HG03103 (cell line): ENCODE results near the gene NF1.
"Not testable (repeated sequence)": the region's sequence is repeated elsewhere in the genome, so short reads cannot be mapped to it uniquely, and the experiment has no call there.

Experiments used
- ATAC-seq: cut with Tn5 transposase; IDR thresholded peaks from one replicate; pipeline ENCODE4 v1.9.1; 2021; ENCODE audit warnings: low read depth; ENCODE audit not compliant: unreplicated experiment

Gene NF1

DNA sequence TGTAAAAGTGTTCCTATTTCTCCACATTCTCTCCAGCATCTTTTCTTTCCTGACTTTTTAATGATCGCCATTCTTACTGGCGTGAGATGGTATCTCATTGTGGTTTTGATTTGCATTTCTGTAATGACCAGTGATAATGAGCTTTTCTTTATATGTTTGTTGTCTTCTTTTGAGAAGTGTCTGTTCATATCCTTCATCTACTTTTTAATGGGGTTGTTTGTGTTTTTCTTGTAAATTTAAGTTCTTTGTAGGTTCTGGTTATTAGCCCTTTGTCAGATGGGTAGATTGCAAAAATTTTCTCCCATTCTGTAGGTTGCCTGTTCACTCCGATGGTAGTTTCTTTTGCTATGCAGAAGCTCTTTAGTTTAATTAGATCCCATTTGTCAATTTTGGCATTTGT lies 81.4 kb downstream of the NF1 start:
- not testable (repeated sequence) for ATAC-seq

DNA sequence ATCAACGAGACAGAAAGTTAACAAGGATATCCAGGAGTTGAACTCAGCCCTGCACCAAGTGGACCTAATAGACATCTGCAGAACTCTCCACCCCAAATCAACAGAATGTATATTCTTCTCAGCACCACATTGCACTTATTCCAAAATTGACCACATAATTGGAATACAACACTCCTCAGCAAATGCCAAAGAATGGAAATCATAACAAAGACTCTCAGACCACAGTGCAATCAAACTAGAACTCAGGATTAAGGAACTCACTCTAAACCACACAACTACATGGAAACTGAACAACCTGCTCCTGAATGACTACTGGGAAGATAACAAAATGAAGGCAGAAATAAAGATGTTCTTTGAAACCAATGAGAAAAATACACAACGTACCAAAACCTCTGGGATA lies 84.2 kb downstream of the NF1 start:
- ATAC-seq = not testable (repeated sequence)

- ATAC-seq = no peak
Measured at GRCh38 chr17:31195305-31195704, 100.5 kb downstream of the NF1 start.

- no peak for ATAC-seq
Measured at GRCh38 chr17:31198026-31198425, 103.2 kb downstream of the NF1 start.

DNA sequence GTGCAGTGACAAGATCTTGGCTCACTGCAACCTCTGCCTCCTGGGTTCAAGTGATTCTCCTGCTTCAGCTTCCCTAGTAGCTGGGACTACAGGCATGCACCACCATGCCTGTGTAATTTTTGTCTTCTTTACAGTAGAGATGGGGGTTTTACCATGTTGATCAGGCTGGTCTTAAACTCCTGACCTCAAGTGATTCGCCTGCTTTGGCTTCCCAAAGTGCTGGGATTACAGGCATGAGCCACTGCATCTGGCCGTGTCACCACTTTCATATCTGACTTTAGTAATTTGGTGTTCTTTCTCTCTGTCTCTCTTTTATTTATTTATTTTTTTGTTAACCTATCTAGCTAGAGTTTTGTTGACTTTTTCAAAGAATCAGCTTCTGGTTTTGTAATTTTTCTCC lies 103.9 kb downstream of the NF1 start:
- not testable (repeated sequence) for ATAC-seq

DNA sequence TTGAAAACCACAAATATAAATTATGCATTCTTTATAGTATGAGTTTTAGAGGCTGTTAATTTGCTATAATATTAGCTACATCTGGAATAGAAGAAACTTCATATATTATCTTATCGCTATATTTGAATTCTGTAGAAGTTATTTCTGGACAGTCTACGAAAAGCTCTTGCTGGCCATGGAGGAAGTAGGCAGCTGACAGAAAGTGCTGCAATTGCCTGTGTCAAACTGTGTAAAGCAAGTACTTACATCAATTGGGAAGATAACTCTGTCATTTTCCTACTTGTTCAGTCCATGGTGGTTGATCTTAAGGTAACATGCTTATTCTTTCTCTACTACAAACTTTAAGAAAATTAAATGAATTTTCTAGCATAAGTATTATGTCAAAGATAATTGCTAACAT lies 105.5 kb downstream of the NF1 start:
- ATAC-seq = no peak

GRCh38 chr17:31202968-31203367 lies 108.2 kb downstream of the NF1 start:
- no peak for ATAC-seq

- no peak for ATAC-seq
Measured at GRCh38 chr17:31211352-31212012, 116.7 kb downstream of the NF1 start.

- no peak for ATAC-seq
Measured at GRCh38 chr17:31216031-31216751, 121.4 kb downstream of the NF1 start.

DNA sequence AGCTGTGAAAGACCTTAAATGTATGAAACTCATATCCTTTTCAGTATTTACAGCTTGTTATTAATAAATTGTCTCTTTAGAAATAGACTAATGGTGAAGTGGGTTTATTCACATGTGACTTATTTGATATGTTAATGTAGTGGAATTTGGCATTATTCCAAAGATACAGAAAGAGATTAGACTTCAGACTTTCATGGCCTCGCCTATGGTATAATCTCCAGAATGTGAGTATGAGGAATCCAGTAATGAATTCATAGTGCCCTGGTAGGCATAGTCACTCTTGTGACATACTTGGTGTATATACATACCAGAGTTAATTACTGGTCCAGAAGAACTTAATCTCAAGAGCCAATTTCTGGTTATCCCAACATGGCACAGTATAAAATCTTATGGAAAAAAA lies 129.6 kb downstream of the NF1 start:
- no peak for ATAC-seq

GRCh38 chr17:31225831-31226230 lies 131.1 kb downstream of the NF1 start:
- no peak for ATAC-seq

GRCh38 chr17:31226373-31226772 lies 131.6 kb downstream of the NF1 start:
- no peak for ATAC-seq

DNA sequence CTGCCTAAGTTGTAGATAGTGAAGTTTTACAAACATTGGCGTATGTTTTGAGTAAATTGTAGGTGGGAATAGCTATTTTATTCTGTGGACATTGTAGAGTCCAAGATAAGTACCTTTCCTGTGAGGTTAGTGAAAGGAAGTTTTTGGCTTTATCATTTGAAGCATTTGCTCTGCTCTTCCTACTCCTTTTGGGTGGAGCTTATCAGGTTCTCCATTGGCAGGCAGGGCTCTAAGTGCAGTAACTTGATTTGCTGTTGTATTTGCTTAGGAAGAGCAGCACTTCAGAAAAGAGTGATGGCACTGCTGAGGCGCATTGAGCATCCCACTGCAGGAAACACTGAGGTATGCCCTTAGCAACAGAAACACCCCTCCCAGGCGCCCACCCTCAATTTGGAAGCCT lies 132.2 kb downstream of the NF1 start:
- ATAC-seq = no peak

DNA sequence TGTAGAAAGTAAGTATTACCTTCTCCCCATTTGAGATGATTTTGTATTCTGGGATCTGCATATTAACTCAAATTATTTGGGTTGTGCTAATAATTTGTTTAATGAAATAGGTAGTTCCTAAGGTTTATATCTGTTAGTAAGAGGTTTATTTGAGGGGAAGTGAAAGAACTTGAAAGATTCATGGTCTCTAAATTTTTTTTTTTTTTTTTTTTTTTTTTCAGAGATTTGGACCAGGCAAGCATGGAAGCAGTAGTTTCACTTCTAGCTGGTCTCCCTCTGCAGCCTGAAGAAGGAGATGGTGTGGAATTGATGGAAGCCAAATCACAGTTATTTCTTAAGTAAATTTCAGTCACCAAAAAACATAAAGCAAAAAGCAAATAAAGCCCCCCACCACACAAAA lies 137.1 kb downstream of the NF1 start:
- ATAC-seq = no peak

DNA sequence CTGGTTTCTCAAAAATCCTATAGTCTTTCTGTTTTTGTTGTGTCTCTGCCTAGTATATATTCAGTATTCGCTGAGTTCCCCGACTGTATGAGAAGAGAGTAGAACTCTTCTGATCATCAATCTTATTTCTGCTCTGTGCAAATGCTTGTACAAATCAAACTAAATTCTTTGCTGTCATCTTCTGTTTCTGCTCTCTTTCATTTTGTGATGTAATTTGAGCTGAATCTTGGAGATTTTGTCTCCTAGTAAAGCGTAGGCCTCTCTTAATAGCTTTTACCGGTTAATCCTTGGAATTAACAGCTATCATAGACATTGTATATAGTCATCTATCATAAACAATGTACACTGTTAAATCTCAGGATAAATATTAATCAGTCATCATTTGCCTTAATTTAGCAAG lies 140.3 kb downstream of the NF1 start:
- no peak for ATAC-seq

DNA sequence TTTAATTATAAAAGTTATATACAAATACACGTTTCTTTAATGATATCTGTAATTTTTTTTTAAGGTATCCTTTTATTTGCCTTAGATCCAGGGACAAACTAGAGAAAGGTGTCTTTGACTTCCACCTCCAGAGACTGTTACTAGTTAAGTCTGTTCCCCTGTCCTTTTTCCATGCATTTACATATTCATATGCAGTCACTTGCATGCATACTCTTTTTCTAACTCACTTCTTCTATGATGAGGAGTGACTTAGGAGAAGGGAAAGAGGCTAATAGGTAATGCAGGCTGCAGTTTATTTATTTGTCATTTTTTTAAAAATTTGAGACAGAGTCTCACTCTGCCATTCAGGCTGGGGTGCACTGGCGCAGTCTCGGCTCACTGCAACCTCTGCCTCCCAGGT lies 141.4 kb downstream of the NF1 start:
- no peak for ATAC-seq

DNA sequence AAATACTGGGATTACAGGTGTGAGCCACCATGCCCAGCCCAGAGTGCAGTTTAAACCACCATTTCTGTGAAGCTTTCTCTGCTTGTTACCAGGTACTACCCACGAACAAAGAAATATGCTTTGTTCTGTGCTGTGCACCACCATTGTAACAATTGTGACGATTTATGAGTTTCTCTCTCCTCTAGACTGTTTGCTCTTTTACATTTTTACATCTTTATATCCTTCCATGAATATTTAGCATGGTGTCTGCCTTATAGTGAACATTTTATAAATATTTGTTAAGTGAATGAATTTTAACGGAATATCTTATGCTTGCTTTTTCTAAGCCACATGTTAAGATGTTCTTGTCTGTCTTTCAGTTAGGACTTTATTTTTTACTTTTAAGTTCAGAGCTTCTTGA lies 141.9 kb downstream of the NF1 start:
- no peak for ATAC-seq

DNA sequence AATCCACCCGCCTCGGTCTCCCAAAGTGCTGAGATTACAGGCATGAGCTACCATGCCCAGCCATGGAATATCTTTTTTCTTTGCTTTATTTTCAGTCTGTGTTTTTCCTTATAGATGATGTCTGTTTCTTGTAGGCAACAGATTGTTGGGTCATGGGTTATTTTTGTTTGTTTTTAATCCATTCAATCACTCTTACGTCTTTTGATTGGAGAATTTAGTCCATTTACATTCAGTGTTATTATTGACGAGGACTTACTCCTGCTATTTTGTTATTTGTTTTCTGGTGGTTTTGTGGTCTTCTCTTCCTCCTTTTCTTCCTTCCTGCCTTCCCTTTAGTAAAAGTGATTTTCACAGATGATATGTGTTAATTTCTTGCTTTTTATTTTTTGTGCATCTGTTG lies 146.3 kb downstream of the NF1 start:
- ATAC-seq = no peak

GRCh38 chr17:31248986-31249834 lies 154.4 kb downstream of the NF1 start:
- no peak for ATAC-seq

- no peak for ATAC-seq
Measured at GRCh38 chr17:31249835-31250141, 155.0 kb downstream of the NF1 start.

DNA sequence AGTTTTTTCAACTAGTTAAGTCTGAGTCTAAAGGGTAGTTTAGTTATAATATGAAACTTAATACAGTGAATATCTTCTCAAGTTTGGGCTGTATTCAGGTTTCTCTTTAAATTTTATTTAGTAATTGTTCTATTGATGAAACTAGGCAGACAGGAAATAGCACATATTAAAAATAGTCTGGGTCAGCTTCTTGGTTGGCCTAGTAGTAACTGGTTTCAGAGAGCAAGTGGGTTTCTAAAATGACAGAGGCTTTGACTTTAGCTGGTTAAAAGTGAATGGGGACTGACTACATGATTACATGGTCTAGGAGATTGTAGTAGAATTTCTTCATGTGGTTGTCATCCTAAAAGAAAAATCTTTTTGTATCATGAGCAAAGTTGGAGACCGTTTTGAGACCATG lies 155.5 kb downstream of the NF1 start:
- no peak for ATAC-seq
